PC-9 (cell line): ENCODE results near the gene NAV3.

Experiments
- CTCF ChIP-seq: fragments of 200-600 bp; sonication (generic); conservative IDR thresholded peaks from 2 replicates; pipeline ENCODE4 v1.6.1; 2017; ENCODE audit warnings: mixed run types, antibody characterized with exemption, mild to moderate bottlenecking, moderate library complexity
- EZH2 ChIP-seq: fragments of 200-600 bp; sonication (generic); IDR thresholded peaks from 2 replicates; pipeline ENCODE4 v1.8.0; 2017; ENCODE audit warnings: antibody characterized with exemption, low read depth

GRCh38 chr12:78149459-78149858, 318.8 kb downstream of the NAV3 start:
- TF ChIP-seq CTCF (no peak), EZH2 (no peak)
